Osteoblast (primary cell): ENCODE data around the gene AIPL1. TPM values are rescaled to one million over a fixed set of nuclear protein-coding genes. Genes with fewer than 3 reads are reported as not detected.

ENCODE experiments used
- DNase-seq: peaks from one replicate; pipeline ENCODE4 v3.0.0; 2011; ENCODE audit warnings: low spot score, mixed read lengths; ENCODE audit not compliant: insufficient read length; ENCODE audit errors: missing footprints
- H2AFZ ChIP-seq: 2 replicates; pipeline ENCODE4 v1.6.0; 2011; ENCODE audit warnings: mild to moderate bottlenecking, low read length
- H3K27ac ChIP-seq: 2 replicates; pipeline ENCODE4 v1.5.1; 2011; ENCODE audit warnings: mild to moderate bottlenecking, low read depth, low read length, moderate library complexity
- H3K27me3 ChIP-seq: 2 replicates; pipeline ENCODE4 v1.6.0; 2012; ENCODE audit warnings: mild to moderate bottlenecking, control low read depth, inconsistent platforms, low read length, moderate library complexity; ENCODE audit not compliant: insufficient read depth
- H3K36me3 ChIP-seq: 2 replicates; pipeline ENCODE4 v1.5.1; 2011; ENCODE audit warnings: mild to moderate bottlenecking, low read length, control low read depth, moderate library complexity; ENCODE audit not compliant: insufficient read depth
- H3K4me1 ChIP-seq: 2 replicates; pipeline ENCODE4 v1.5.1; 2011; ENCODE audit warnings: mild to moderate bottlenecking, low read length, control low read depth, moderate library complexity; ENCODE audit not compliant: insufficient read depth
- H3K4me2 ChIP-seq: 2 replicates; pipeline ENCODE4 v1.6.0; 2011; ENCODE audit warnings: mild to moderate bottlenecking, low read length; ENCODE audit not compliant: insufficient read depth
- H3K4me3 ChIP-seq: fragments of 200-600 bp; sonication (generic); 3 replicates; pipeline ENCODE4 v1.5.1; 2012; ENCODE audit warnings: mild to moderate bottlenecking, low read length, inconsistent platforms; ENCODE audit not compliant: insufficient read depth
- H3K79me2 ChIP-seq: 2 replicates; pipeline ENCODE4 v1.6.0; 2012; ENCODE audit warnings: mild to moderate bottlenecking, low read length, control low read depth, inconsistent platforms; ENCODE audit not compliant: insufficient read depth
- H3K9me3 ChIP-seq: 2 replicates; pipeline ENCODE4 v1.5.1; 2011; ENCODE audit warnings: low read depth, low read length, control low read depth
- H4K20me1 ChIP-seq: 2 replicates; pipeline ENCODE4 v1.6.0; 2012; ENCODE audit warnings: mild to moderate bottlenecking, low read length, control low read depth; ENCODE audit not compliant: insufficient read depth
- CTCF ChIP-seq: IDR thresholded peaks from 2 replicates; pipeline ENCODE4 v1.5.1; 2011; ENCODE audit warnings: mild to moderate bottlenecking, low read depth, low read length, moderate library complexity; ENCODE audit errors: extremely low read depth
- total RNA-seq: library from RNA; depleted of rRNA; stranded (reverse); fragments of >200 nt; gene quantifications from 2 replicates; pipeline ENCODE4 v1.2.3, GENCODE V29; 2012

The AIPL1 gene
- total RNA-seq, 1 donor, result not detected

GRCh38 chr17:6426356-6427101, 8.4 kb downstream of the AIPL1 start:
- DNase-seq, result peak; percentile 50
- H3K9me3 ChIP-seq, result no peaks in the 10 kb centered on the region

GRCh38 chr17:6425407-6425806, 9.5 kb downstream of the AIPL1 start:
- Histone ChIP-seq H3K79me2 (no peaks in the 10 kb centered on the region), H3K4me2 (no peak overlapping the region), H3K36me3 (no peaks in the 10 kb centered on the region), H2AFZ (no peak overlapping the region), H3K4me3 (no peak overlapping the region), H4K20me1 (no peaks in the 10 kb centered on the region), H3K27ac (no peak overlapping the region), H3K27me3 (no peaks in the 10 kb centered on the region), H3K4me1 (peaks cover 5% of the 10 kb centered on the region), H3K9me3 (no peaks in the 10 kb centered on the region)
- no peak for DNase-seq
- no peak for TF ChIP-seq CTCF

More at GRCh38 chr17:6426356-6427101, 8.4 kb downstream of the AIPL1 start:
- Histone ChIP-seq H3K4me2 (no peak overlapping the region), H3K4me1 (peaks cover 5% of the 10 kb centered on the region), H3K27me3 (no peaks in the 10 kb centered on the region), H3K27ac (no peak overlapping the region), H3K4me3 (no peak overlapping the region), H3K79me2 (no peaks in the 10 kb centered on the region), H2AFZ (no peak overlapping the region), H3K36me3 (no peaks in the 10 kb centered on the region), H4K20me1 (no peaks in the 10 kb centered on the region)
- TF ChIP-seq CTCF, result no peak

GRCh38 chr17:6423931-6424330, 11.0 kb downstream of the AIPL1 start:
- Histone ChIP-seq H2AFZ (no peak overlapping the region), H3K4me1 (peaks cover 5% of the 10 kb centered on the region), H3K4me2 (no peak overlapping the region), H3K4me3 (no peak overlapping the region), H3K9me3 (no peaks in the 10 kb centered on the region), H4K20me1 (no peaks in the 10 kb centered on the region), H3K36me3 (no peaks in the 10 kb centered on the region), H3K79me2 (no peaks in the 10 kb centered on the region), H3K27me3 (no peaks in the 10 kb centered on the region), H3K27ac (no peak overlapping the region)
- DNase-seq, result no peak
- no peak for TF ChIP-seq CTCF

- H3K9me3 ChIP-seq, result no peaks in the 10 kb centered on the region
- H2AFZ ChIP-seq, result no peak overlapping the region
- no peak overlapping the region for H3K27ac ChIP-seq
- no peaks in the 10 kb centered on the region for H4K20me1 ChIP-seq
- no peaks in the 10 kb centered on the region for H3K79me2 ChIP-seq
- peaks cover 5% of the 10 kb centered on the region for H3K4me1 ChIP-seq
- no peak for DNase-seq
- no peaks in the 10 kb centered on the region for H3K36me3 ChIP-seq
- H3K4me2 ChIP-seq, result no peak overlapping the region
- peaks cover 4% of the 10 kb centered on the region for H3K27me3 ChIP-seq
- H3K4me3 ChIP-seq, result no peak overlapping the region
- TF ChIP-seq CTCF, result no peak
Observed at GRCh38 chr17:6422654-6423241, 12.2 kb downstream of the AIPL1 start.
